Fibroblast of gingiva (primary cell): ENCODE data around the gene NIPAL1.

Experiments
- DNase-seq: peaks from one replicate; pipeline ENCODE4 v3.0.0-alpha.2; 2011; ENCODE audit warnings: low read depth

NIPAL1 gene

DNA sequence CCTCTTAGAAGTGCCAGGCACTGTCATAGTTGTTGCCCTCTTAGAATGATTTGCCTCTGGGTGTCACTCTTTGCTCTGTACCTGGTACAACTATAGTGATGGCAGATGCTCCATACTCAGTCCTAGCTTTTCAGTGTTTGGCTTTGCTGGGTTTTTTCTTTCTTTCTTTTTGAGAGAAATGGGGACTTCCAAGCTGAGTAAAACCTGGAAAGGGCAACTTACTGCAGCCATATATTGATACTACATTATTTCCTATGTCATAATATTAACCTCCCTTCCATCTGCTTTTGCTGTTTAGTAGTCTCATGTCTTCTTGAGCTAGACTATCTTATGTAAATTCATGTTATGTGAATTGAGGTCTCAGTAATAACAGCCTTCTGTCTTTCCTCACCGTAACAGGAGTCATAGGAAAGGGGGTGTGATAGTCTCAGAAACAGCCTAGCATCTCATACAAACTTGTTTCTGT, 49.0 kb downstream of the NIPAL1 start:
- no peak for DNase-seq

DNA sequence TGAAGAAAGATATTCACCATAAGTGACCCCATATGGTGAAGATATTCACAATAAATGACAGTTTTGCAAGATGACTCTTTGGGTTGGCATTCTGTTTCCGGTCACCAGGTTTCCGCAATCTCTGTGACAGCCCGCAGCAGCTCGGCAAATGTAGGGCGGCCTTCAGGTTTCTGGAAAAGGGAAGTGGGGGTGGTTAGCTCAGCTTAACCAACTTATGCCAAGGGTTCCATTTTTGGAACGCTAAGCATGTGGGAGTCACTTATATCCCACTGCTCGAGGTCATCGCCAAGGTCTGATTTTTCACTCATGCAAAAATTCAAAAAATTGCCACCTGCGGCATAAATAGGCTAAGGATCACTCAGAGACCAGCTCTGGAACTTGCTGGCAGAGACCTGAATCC, 51.0 kb downstream of the NIPAL1 start:
- DNase-seq, result no peak

DNA sequence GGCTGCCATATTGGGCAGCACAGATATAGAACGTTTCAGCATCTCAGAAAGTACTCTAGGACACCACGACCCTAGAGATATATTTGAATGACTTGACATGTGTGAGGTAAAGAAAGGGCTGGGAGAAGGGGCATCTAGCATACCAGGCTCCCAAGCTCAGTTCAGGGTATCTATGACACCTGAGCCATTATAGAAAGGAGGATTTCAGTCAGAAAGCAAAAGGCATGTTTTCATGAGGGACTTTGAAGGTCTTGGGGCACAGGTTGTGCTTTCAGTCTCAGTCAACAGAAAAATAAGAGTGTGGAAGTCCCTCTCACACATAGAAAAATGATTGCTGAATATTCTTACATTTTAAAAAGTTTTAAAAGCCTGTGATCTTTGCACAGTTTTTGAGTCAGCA, 51.6 kb downstream of the NIPAL1 start:
- DNase-seq, result no peak

DNA sequence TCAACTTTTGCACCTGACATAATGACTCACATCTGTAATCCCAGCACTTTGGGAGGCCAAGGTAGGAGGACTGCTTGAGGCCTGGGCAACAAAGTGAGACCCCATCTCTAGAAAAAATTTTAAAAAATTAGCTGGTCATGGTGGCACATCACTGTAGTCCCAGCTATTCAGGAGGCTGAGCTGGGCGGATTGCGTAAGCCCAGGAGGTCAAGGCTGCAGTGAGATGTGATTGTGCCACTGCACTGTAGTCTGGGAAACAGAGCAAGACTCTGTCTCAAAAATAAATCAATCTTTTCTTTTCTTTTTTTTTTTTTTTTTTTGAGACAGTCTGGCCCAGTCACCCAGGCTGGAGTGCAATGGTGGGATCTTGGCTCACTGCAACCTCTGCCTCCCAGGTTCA, 52.5 kb downstream of the NIPAL1 start:
- no peak for DNase-seq

DNA sequence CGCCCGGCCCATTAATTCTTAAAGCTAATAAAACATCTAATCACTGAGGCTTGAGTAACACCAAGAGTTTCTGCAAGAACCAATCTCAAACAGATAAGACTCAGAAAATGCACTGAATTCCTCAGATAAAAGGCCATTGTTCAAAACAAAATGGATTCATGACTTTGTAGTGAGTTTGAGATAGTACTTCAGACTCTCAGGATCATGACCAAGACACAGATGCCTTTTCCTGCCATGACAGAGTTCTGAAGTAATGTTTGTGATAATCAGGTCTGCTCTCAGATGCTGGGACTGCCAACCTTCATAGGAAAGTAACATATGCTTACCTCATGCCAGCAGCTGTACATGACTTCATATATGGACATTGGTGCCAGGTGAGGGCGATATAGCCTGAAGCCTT, 54.6 kb downstream of the NIPAL1 start:
- DNase-seq, result no peak

DNA sequence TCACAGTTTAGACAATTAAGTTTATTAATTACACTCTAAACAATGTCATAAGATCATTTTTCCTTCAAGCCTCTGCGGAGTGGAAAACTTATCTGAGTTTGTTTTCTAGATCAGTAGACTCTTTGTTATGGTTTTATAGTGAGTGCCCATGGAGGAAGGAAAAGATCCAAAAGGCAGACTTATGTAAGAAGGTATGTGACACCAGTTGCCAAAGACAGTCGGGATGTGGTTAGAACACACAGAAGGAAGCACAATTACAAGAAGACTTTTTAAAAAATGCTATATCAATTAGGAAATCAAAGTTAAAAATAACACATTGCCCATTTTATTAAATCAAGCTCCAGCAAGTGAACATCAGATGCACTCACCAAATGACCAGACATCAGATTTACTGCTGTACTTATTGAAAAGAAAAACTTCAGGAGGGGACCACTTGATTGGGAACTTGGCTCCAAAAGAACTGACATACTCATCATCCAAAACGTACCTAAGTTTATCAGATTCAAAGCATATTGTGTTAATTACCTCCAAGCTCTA, 57.1 kb downstream of the NIPAL1 start:
- DNase-seq, result no peak

DNA sequence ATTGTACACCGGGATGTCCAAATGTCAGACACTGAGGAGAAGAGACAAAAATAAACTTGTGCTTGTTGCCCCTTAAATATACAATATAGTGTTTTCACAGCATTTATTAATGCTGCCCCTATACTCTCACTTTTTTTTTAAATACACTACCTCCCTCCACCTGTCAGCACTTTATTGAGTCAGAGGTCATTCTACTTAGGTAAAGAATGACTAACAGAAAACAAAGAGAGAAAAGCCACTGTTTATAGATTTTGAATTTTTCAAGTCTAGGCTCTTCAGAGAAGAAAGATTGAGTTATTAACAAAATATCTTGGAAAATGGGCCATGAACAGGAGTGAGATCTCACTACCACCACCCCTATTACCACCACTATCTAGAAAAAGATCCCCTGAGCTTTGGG, 58.1 kb downstream of the NIPAL1 start:
- DNase-seq, result no peak

DNA sequence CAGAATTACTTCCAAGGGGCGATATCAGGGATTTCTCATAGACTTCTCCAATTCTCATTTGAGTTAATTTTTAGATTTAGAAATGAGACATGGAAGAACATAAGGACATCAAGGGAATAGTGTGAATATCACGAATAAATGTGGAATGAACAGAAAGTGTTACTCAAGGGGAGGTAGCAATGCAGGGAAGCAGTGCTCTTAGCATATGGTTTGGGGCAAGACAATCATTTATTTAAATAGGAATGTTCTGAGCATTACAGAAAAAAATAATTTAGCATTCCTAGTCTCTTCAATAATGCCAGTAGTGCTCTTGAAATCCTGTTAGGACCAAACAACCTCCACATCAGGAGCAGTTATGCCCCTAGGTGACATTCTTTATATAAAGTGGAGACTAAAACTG, 61.9 kb downstream of the NIPAL1 start:
- no peak for DNase-seq

DNA sequence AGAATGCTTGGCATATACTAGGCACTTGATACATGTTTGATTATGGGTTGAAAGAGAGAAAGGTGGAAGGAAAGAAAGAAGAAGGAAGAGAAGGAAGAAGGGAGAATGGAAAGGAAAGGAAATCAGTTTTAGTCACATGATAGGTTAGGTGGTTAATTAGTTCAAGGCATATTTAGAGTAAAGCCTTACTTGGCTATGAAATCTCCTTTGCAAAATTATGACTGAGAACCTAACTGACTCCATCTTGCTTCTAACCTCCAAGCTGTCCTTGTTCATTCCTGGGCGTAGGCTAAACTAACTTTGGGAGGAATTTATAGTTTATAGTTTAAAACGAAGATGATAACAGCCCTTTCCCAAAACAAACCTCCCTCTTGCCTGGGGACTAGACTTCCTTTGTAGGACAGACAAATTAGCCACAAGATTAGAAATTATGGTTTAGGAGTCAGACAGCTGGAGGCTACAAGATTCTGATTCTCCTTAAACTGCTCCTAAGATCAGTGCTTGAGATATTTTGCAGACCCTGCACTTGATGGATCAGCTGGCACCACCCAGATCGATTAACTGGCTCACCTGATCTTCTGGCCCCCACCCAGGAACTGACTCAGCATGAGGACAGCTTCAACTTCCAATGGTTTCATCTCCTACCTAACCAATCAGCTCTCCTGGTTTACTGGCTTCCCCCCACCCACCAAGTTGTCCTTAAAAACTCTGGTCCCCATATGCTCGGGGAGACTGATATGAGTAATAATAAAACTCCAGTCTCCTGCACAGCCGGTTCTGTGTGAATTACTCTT, 62.5 kb downstream of the NIPAL1 start:
- DNase-seq, result no peak

DNA sequence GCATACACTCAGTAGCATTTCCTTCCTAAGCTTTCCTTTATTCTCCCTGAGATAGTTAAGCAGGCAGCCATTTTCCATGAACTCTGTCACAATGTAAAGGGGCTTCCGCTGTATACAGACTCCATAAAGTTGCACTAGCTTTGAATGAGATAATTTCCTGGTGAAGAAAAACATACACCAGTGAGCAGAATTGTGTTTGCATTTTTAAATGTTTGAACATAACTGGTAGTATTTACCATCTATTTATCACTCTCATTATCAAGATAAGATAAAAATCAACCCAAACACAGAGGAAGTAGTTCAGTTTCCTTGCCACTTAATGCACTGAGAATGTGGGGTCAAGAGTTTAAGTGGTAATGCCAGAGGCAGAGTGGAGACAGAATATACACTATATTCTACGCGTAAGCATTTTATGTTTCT, 63.4 kb downstream of the NIPAL1 start:
- DNase-seq, result no peak

DNA sequence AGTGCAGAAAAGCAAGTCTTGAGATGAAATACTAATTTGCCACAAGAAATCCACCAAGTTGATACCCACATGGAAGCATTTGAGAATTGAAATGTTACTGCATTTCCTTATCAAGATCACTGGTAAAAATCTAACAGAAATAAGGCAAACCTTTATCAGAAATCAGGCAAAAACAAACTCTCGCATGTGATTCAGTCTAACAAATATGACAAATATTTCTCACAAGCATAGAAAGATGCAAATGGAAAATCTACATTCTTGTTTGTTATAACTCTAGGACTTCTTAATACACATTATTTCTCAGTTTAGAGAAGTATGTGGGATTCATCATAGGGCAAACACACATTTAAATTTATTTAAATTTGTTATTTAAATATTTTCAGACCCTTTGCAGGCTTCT, 64.6 kb downstream of the NIPAL1 start:
- no peak for DNase-seq

DNA sequence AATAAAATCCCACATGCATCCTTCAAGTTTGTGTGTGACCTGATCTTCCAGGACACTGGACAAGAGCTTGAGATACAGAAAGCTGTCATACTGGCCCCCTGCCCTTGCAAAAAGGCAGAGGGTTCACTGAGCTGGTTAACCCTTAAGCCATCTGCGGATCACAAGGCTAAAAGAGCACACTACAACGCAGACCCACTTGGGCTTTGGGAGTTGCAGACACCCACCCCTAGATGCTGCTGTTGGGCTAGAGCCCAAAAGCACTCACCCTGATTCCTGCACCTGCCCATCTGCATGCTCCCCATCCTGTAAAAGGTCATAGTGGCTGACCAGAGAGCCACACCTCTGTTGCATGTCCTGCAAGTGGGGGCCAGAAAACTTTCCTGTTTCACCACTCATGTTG, 66.4 kb downstream of the NIPAL1 start:
- no peak for DNase-seq

DNA sequence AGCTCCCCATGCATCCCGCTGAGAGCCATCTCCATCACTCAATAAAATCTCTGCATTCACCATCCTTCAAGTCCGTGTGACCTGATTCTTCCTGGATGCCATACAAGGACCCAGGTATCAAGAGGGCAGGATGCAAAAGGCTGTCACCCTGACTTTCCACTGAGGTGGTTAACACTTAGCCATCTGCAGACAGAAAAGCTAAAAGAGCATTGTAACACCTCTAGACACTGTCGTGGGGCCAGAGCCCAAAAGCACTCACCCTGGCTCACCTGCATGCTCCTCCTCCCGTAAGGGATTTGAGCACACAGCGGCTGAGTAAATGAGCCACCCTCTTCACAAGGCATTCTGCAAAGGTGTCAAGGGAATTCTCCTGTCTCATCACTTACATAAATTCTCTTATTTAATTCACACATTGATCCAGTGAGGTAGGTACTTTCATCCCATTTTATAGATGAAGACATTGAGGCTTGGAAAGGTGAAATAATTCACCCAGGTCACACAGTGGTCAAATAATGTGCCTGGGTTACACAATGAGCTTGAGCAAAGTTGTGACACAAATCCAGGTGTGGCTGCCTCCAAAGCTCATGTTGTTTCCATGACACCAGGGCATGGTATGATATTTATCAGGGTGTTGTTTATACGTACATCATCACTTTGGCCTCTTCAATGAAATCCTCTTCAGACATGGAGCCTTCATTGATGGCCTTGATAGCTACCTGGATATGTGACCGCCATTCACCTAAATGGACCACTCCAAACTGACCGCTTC, 69.4 kb downstream of the NIPAL1 start:
- no peak for DNase-seq
